Stomach (tissue), 19 donors: ENCODE data around the gene KLLN. TPM values are rescaled to one million over a fixed set of nuclear protein-coding genes. Genes with fewer than 3 reads are reported as not detected.
"Not testable (repeated sequence)": the region's sequence is repeated elsewhere in the genome, so short reads cannot be mapped to it uniquely, and the experiment has no call there.

Experiments used
- DNase-seq, 2 donors: peaks; one replicate each; pipeline versions ENCODE4 v3.0.0 to v3.0.0-alpha.2; 2013 to 2019
- H3K27ac ChIP-seq, 5 donors: fragments of 200-600 bp in 4 of 5; sonication (generic) in 4 of 5; one replicate each; pipeline ENCODE4 v1.5.1; 2013 to 2019; ENCODE audit warnings: mild to moderate bottlenecking in 1 of 5, moderate library complexity in 1 of 5
- H3K27me3 ChIP-seq, 3 donors: fragments of 200-600 bp; sonication (generic); one replicate each; pipeline ENCODE4 v1.5.1; 2017 to 2019; ENCODE audit warnings: mixed run types in 1 of 3
- H3K36me3 ChIP-seq, 4 donors: fragments of 200-600 bp; sonication (generic); 1 replicate in 3 of 4; 2 replicates in 1 of 4; pipeline ENCODE4 v1.5.1; 2016 to 2019
- H3K4me1 ChIP-seq, 4 donors: fragments of 200-600 bp; sonication (generic); one replicate each; pipeline ENCODE4 v1.5.1; 2016 to 2019
- H3K4me3 ChIP-seq, 4 donors: fragments of 200-600 bp; sonication (generic) in 3 of 4; one replicate each; pipeline ENCODE4 v1.5.1; 2016 to 2019; ENCODE audit warnings: mild to moderate bottlenecking in 1 of 4
- H3K9me3 ChIP-seq, 4 donors: fragments of 200-600 bp; sonication (generic); one replicate each; pipeline ENCODE4 v1.5.1; 2016 to 2019
- EP300 ChIP-seq: sonication (generic); formaldehyde crosslinking; IDR thresholded peaks from one replicate; pipeline ENCODE4 v1.6.1; 2017; ENCODE audit warnings: antibody characterized with exemption
- POLR2A ChIP-seq, 4 donors: fragments of 450-650 bp; IDR thresholded peaks; one replicate each; pipeline ENCODE4 v1.6.1; 2016; ENCODE audit warnings: antibody characterized with exemption in 4 of 4, control low read depth in 2 of 4, mild to moderate bottlenecking in 1 of 4, moderate library complexity in 1 of 4
- POLR2AphosphoS5 ChIP-seq, 3 donors: sonication (generic); formaldehyde crosslinking; IDR thresholded peaks; one replicate each; pipeline ENCODE4 v1.6.1; 2016; ENCODE audit warnings: antibody characterized with exemption in 3 of 3
- WGBS, 5 donors: extraction: QIAGEN DNeasy Blood & Tissue Kit in 3 of 5; methylation state at CpG; one replicate each; pipeline versions ENCODE4 v1.1.5 to v1.1.7; 2013 to 2018; 5-methylcytosine and 5-hydroxymethylcytosine counted together
- intact Hi-C: fragments of 100-400 bp; cut with DNase I; formaldehyde crosslinking; loops from one replicate; pipeline ENCODE4 v1.15.1; 2023; ENCODE audit warnings: low total_unique reads
- long read RNA-seq, 10 donors: transcript quantifications; one replicate each; lab custom pipeline, GENCODE V29; 2026
- polyA plus RNA-seq, 3 donors: library from polyadenylated mRNA; stranded (reverse); fragments of 200-250 nt; gene quantifications; one replicate each; pipeline ENCODE4 v1.2.3, GENCODE V29; 2013
- total RNA-seq, 5 donors: library from RNA; depleted of rRNA; stranded (reverse); fragments of >200 nt; gene quantifications; one replicate each; pipeline versions ENCODE4 v1.1.0 to v1.2.3, GENCODE V29; 2014 to 2016
- TF ChIP-seq, protein P1 (sequence below), 7 experiments: fragments of 450-650 bp in 4 of 7; fragments of 200-600 bp in 3 of 7; sonication (generic) in 3 of 7; IDR thresholded peaks; one replicate each; pipeline ENCODE4 v1.5.1; 2016 to 2019; ENCODE audit warnings: antibody characterized with exemption in 7 of 7, control low read depth in 2 of 7, mild to moderate bottlenecking in 1 of 7
- donor health status: healthy with polysubstance abuse.
- donor health status: Bipolar disorder and iron deficiency.
- donor health status: healthy.

KLLN gene, protein sequence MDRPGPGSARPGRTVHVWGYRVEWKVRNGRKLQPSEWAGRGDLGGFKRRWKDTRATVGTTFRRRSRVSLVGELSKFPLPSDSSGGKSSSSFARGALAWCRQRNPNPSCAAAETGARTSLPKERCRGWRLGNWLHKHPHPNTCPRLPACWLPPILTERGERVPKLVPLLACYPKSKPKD
- total RNA-seq (under 1 TPM in 1 of 5 donors, not detected in 4; 0.18 TPM), polyA plus RNA-seq (under 1 TPM; 0.23 to 0.37 (median 0.31) TPM)
- long read RNA-seq, donor 1, full-length matches to known transcripts = 2 of 2 reads
- long read RNA-seq, donor 1, partial matches to known transcripts = 0 of 2 reads
- long read RNA-seq, donor 1, other reads (novel, unspliced or antisense) = 0 of 2 reads
- long read RNA-seq, donor 2 = 0 reads
- long read RNA-seq, donor 3, full-length matches to known transcripts = 1 of 1 reads
- long read RNA-seq, donor 3, partial matches to known transcripts = 0 of 1 reads
- long read RNA-seq, donor 3, other reads (novel, unspliced or antisense) = 0 of 1 reads
- long read RNA-seq, donor 4, full-length matches to known transcripts = 1 of 1 reads
- long read RNA-seq, donor 4, partial matches to known transcripts = 0 of 1 reads
- long read RNA-seq, donor 4, other reads (novel, unspliced or antisense) = 0 of 1 reads
- long read RNA-seq, donor 5, full-length matches to known transcripts = 2 of 2 reads
- long read RNA-seq, donor 5, partial matches to known transcripts = 0 of 2 reads
- long read RNA-seq, donor 5, other reads (novel, unspliced or antisense) = 0 of 2 reads
- long read RNA-seq, donor 6, full-length matches to known transcripts = 1 of 71 reads
- long read RNA-seq, donor 6, partial matches to known transcripts = 43 of 71 reads
- long read RNA-seq, donor 6, other reads (novel, unspliced or antisense) = 27 of 71 reads
- long read RNA-seq, donor 7, full-length matches to known transcripts = 3 of 39 reads
- long read RNA-seq, donor 7, partial matches to known transcripts = 27 of 39 reads
- long read RNA-seq, donor 7, other reads (novel, unspliced or antisense) = 9 of 39 reads
- long read RNA-seq, donor 8, full-length matches to known transcripts = 1 of 1 reads
- long read RNA-seq, donor 8, partial matches to known transcripts = 0 of 1 reads
- long read RNA-seq, donor 8, other reads (novel, unspliced or antisense) = 0 of 1 reads
- long read RNA-seq, donor 9, full-length matches to known transcripts = 4 of 4 reads
- long read RNA-seq, donor 9, partial matches to known transcripts = 0 of 4 reads
- long read RNA-seq, donor 9, other reads (novel, unspliced or antisense) = 0 of 4 reads
- long read RNA-seq, donor 10 = 0 reads

DNA sequence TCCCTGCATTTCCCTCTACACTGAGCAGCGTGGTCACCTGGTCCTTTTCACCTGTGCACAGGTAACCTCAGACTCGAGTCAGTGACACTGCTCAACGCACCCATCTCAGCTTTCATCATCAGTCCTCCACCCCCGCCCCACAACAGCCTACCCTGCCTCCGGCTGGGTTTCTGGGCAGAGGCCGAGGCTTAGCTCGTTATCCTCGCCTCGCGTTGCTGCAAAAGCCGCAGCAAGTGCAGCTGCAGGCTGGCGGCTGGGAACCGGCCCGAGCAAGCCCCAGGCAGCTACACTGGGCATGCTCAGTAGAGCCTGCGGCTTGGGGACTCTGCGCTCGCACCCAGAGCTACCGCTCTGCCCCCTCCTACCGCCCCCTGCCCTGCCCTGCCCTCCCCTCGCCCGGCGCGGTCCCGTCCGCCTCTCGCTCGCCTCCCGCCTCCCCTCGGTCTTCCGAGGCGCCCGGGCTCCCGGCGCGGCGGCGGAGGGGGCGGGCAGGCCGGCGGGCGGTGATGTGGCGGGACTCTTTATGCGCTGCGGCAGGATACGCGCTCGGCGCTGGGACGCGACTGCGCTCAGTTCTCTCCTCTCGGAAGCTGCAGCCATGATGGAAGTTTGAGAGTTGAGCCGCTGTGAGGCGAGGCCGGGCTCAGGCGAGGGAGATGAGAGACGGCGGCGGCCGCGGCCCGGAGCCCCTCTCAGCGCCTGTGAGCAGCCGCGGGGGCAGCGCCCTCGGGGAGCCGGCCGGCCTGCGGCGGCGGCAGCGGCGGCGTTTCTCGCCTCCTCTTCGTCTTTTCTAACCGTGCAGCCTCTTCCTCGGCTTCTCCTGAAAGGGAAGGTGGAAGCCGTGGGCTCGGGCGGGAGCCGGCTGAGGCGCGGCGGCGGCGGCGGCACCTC, at the start of gene KLLN, which contains the start of gene PTEN:
TSS of gene KLLN (minus strand) at position 481 of the 891 bp plus-strand sequence. CDS start 1,046 bp downstream, outside the sequence.
TSS of gene PTEN (plus strand) at position 573 of the 891 bp plus-strand sequence. CDS start 845 bp downstream, outside the sequence.
- TF ChIP-seq EP300 (no peak), POLR2A (IDR thresholded peaks at IDR 0.05) (peak in 1 of 4 donors; percentile 4), POLR2AphosphoS5 (IDR thresholded peaks at IDR 0.05) (peak; percentile 50 to 97 (median 95))
- TF ChIP-seq, protein P1, sequence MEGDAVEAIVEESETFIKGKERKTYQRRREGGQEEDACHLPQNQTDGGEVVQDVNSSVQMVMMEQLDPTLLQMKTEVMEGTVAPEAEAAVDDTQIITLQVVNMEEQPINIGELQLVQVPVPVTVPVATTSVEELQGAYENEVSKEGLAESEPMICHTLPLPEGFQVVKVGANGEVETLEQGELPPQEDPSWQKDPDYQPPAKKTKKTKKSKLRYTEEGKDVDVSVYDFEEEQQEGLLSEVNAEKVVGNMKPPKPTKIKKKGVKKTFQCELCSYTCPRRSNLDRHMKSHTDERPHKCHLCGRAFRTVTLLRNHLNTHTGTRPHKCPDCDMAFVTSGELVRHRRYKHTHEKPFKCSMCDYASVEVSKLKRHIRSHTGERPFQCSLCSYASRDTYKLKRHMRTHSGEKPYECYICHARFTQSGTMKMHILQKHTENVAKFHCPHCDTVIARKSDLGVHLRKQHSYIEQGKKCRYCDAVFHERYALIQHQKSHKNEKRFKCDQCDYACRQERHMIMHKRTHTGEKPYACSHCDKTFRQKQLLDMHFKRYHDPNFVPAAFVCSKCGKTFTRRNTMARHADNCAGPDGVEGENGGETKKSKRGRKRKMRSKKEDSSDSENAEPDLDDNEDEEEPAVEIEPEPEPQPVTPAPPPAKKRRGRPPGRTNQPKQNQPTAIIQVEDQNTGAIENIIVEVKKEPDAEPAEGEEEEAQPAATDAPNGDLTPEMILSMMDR (IDR thresholded peaks at IDR 0.05) = no peak
- intact Hi-C loops = loop anchor here (10.0 kb wide), 1 partner anchor 252 kb away; no protein-coding TSS in a partner anchor
- Histone ChIP-seq H3K4me3 (peak within 1 kb of the TSS; percentile 88 to 94 (median 90)), H3K27me3 (no peaks in the 10 kb centered on the region), H3K4me1 (peaks cover 7 to 22% (median 20%) of the 10 kb centered on the region in 4 donors), H3K9me3 (no peaks in the 10 kb centered on the region), H3K27ac (peak within 1 kb of the TSS; percentile 95 to 99 (median 97)), H3K36me3 (no peaks in the 10 kb centered on the region)
- 0 to 1% (median 0%) methylated on average over 37 to 89 of the region's 89 CpGs for WGBS, 5 donors
- DNase-seq = peak; percentile 90 to 97

DNA sequence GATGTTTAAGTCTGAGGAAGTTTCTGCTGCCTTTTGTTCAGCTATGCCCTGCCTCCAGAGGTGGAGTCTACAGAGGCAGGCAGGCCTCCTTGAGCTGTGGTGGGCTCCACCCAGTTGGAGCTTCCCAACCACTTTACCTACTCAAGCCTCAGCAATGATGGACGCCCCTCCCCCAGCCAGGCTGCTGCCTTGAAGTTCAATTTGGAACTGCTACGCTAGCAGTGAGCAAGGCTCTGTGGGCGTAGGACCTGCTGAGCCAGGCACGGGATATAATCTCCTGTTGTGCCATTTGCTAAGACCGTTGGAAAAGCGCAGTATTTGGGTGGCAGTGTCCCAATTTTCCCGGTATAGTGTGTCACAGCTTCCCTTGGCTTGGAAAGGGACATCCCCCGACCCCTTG, 40.1 kb upstream of the KLLN start:
- 83 to 98% (median 97%) methylated on average over 8 of the region's 8 CpGs for WGBS, 5 donors
- peaks cover 0 to 31% (median 9%) of the 10 kb centered on the region in 4 donors for H3K4me1 ChIP-seq
- peaks cover 0 to 14% (median 11%) of the 10 kb centered on the region in 4 donors for H3K9me3 ChIP-seq
- peaks cover 10 to 38% (median 33%) of the 10 kb centered on the region in 4 donors for H3K36me3 ChIP-seq
- intact Hi-C loops, H3K27me3 ChIP-seq, H3K4me3 ChIP-seq, H3K27ac ChIP-seq, DNase-seq: not testable (repeated sequence)

GRCh38 chr10:87897957-87898356, 34.6 kb upstream of the KLLN start:
- H3K4me3 ChIP-seq, intact Hi-C loops, H3K27ac ChIP-seq, H3K9me3 ChIP-seq, DNase-seq, H3K27me3 ChIP-seq: not testable (repeated sequence)
- H3K4me1 ChIP-seq = peaks cover 5 to 37% (median 22%) of the 10 kb centered on the region in 4 donors
- peaks cover 4 to 34% (median 25%) of the 10 kb centered on the region in 4 donors for H3K36me3 ChIP-seq
- WGBS, 5 donors = 97 to 100% (median 98%) methylated on average over 8 of the region's 8 CpGs

DNA sequence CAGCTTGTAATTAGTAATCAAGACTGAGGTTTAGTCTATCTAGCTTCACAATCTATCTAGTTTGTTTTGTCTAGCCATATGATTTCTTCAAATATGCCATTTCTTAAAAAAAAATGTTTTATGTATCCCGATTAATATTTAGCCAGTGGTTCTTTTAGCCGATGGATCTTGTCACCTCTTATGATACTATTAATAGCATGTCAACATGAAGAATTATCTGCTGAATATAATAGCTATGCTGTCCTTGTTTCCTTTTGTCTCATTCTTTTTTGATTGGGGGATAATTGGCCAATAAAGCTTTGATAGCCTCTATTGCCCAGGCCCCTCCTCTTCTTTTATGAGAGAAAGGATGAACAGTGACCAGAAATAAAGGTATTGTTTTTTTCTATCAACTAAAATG, 32.9 kb upstream of the KLLN start:
- TF ChIP-seq POLR2AphosphoS5 (IDR thresholded peaks at IDR 0.05) (no peak), EP300 (no peak), POLR2A (IDR thresholded peaks at IDR 0.05) (no peak)
- TF ChIP-seq, protein P1 (IDR thresholded peaks at IDR 0.05) = no peak
- 42 to 63% (median 53%) methylated on average over 2 of the region's 2 CpGs for WGBS, 5 donors
- no peaks in the 10 kb centered on the region for H3K9me3 ChIP-seq
- intact Hi-C loops = no loop called here
- H3K4me1 ChIP-seq = peaks cover 5 to 49% (median 28%) of the 10 kb centered on the region in 4 donors
- DNase-seq = no peak
- no peak overlapping the region for H3K4me3 ChIP-seq
- H3K27me3 ChIP-seq = no peaks in the 10 kb centered on the region
- H3K36me3 ChIP-seq = peaks cover 3 to 24% (median 11%) of the 10 kb centered on the region in 4 donors
- H3K27ac ChIP-seq = peak overlapping the region in 1 of 5 donors; percentile 7
